Measurements from ENCODE around the gene TMBIM1.

The TMBIM1 gene

GRCh38 chr2:218320704-218321336 lies 28.5 kb upstream of the TMBIM1 start:
- Histone ChIP-seq H3K36me3 (ENCODE audit: control insufficient read depth, low read length) (no peaks in the 10 kb centered on the region), H3K9me3 (ENCODE audit: control insufficient read depth, insufficient read depth, low read length) (no peaks in the 10 kb centered on the region), H3K27ac (ENCODE audit: low read depth, low read length) (no peak overlapping the region), H4K20me1 (ENCODE audit: control insufficient read depth, insufficient read depth, low read depth, low read length) (no peaks in the 10 kb centered on the region), H3K4me2 (ENCODE audit: low read length) (peak overlapping the region; percentile 70), H3K4me3 (ENCODE audit: low read length) (peak overlapping the region; percentile 40), H3K4me1 (ENCODE audit: control insufficient read depth, low read length) (peaks cover 52% of the 10 kb centered on the region), H3K27me3 (ENCODE audit: control insufficient read depth, low read length) (peaks cover 8% of the 10 kb centered on the region; the same call in 1 of the 2 replicates), H3K9me2 (replicated peaks; ENCODE audit: control insufficient read depth, low read length) (no peaks in the 10 kb centered on the region), H3F3A (ENCODE audit: control insufficient read depth, insufficient read depth) (peaks cover 6% of the 10 kb centered on the region), H3K79me2 (ENCODE audit: control insufficient read depth, low read length) (no peaks in the 10 kb centered on the region)
- TF ChIP-seq, protein P1, sequence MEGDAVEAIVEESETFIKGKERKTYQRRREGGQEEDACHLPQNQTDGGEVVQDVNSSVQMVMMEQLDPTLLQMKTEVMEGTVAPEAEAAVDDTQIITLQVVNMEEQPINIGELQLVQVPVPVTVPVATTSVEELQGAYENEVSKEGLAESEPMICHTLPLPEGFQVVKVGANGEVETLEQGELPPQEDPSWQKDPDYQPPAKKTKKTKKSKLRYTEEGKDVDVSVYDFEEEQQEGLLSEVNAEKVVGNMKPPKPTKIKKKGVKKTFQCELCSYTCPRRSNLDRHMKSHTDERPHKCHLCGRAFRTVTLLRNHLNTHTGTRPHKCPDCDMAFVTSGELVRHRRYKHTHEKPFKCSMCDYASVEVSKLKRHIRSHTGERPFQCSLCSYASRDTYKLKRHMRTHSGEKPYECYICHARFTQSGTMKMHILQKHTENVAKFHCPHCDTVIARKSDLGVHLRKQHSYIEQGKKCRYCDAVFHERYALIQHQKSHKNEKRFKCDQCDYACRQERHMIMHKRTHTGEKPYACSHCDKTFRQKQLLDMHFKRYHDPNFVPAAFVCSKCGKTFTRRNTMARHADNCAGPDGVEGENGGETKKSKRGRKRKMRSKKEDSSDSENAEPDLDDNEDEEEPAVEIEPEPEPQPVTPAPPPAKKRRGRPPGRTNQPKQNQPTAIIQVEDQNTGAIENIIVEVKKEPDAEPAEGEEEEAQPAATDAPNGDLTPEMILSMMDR (IDR thresholded peaks at IDR 0.05; ENCODE audit: low read depth, low read length, poor library complexity, severe bottlenecking), result no peak
- TF ChIP-seq EZH2phosphoT487 (IDR thresholded peaks at IDR 0.05; ENCODE audit: borderline replicate concordance, low read length), result no peak

DNA sequence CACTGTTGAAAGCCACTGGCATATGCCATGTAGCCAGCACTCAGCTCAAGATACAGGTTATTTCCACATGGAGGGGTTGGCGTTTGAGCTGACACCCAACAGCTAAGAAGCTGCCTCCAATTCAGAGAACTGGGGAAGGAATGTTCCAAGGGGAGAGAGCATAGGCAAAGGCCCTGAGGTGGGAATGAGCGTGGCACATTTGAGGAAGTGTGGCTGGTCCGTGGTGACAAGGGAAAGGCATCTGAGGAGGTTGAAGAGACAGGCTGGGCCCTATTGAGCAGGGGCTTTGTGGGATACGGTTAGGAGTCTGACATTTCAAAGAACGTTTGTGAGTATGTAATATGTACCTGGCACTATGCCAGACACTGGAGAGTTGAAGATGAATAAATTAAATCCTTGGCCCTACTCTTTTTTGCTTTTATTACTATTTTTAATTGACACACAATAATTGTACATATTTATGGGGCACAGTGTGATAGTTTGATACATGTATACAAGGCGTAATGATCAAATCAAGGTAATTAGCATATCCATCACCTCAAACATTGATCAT lies 27.6 kb upstream of the TMBIM1 start:
- no peak overlapping the region for H3K4me2 ChIP-seq (ENCODE audit: low read length)
- no peak for TF ChIP-seq EZH2phosphoT487 (IDR thresholded peaks at IDR 0.05; ENCODE audit: borderline replicate concordance, low read length)
- TF ChIP-seq, protein P1 (IDR thresholded peaks at IDR 0.05; ENCODE audit: low read depth, low read length, poor library complexity, severe bottlenecking), result no peak
- no peaks in the 10 kb centered on the region for H3K9me3 ChIP-seq (ENCODE audit: control insufficient read depth, insufficient read depth, low read length)
- no peaks in the 10 kb centered on the region for H3K9me2 ChIP-seq (replicated peaks; ENCODE audit: control insufficient read depth, low read length)
- H3K27me3 ChIP-seq (ENCODE audit: control insufficient read depth, low read length), result peaks cover 8% of the 10 kb centered on the region; the same call in 1 of the 2 replicates
- no peak overlapping the region for H3K4me3 ChIP-seq (ENCODE audit: low read length)
- no peaks in the 10 kb centered on the region for H3K36me3 ChIP-seq (ENCODE audit: control insufficient read depth, low read length)
- H3F3A ChIP-seq (ENCODE audit: control insufficient read depth, insufficient read depth), result peaks cover 6% of the 10 kb centered on the region
- H3K79me2 ChIP-seq (ENCODE audit: control insufficient read depth, low read length), result no peaks in the 10 kb centered on the region
- H4K20me1 ChIP-seq (ENCODE audit: control insufficient read depth, insufficient read depth, low read depth, low read length), result no peaks in the 10 kb centered on the region
- H3K27ac ChIP-seq (ENCODE audit: low read depth, low read length), result no peak overlapping the region
- H3K4me1 ChIP-seq (ENCODE audit: control insufficient read depth, low read length), result peaks cover 52% of the 10 kb centered on the region

GRCh38 chr2:218318241-218318640 lies 25.9 kb upstream of the TMBIM1 start:
- no peaks in the 10 kb centered on the region for H3K27me3 ChIP-seq (ENCODE audit: control insufficient read depth, low read length)
- no peaks in the 10 kb centered on the region for H3K9me2 ChIP-seq (replicated peaks; ENCODE audit: control insufficient read depth, low read length)
- TF ChIP-seq EZH2phosphoT487 (IDR thresholded peaks at IDR 0.05; ENCODE audit: borderline replicate concordance, low read length), result no peak
- TF ChIP-seq, protein P1 (IDR thresholded peaks at IDR 0.05; ENCODE audit: low read depth, low read length, poor library complexity, severe bottlenecking), result no peak
- H3K79me2 ChIP-seq (ENCODE audit: control insufficient read depth, low read length), result no peaks in the 10 kb centered on the region
- peaks cover 42% of the 10 kb centered on the region for H3K4me1 ChIP-seq (ENCODE audit: control insufficient read depth, low read length)
- H3K9me3 ChIP-seq (ENCODE audit: control insufficient read depth, insufficient read depth, low read length), result no peaks in the 10 kb centered on the region
- peaks cover 6% of the 10 kb centered on the region for H3F3A ChIP-seq (ENCODE audit: control insufficient read depth, insufficient read depth)
- H3K4me3 ChIP-seq (ENCODE audit: low read length), result no peak overlapping the region
- no peaks in the 10 kb centered on the region for H3K36me3 ChIP-seq (ENCODE audit: control insufficient read depth, low read length)
- no peak overlapping the region for H3K27ac ChIP-seq (ENCODE audit: low read depth, low read length)
- no peak overlapping the region for H3K4me2 ChIP-seq (ENCODE audit: low read length)
- no peaks in the 10 kb centered on the region for H4K20me1 ChIP-seq (ENCODE audit: control insufficient read depth, insufficient read depth, low read depth, low read length)
